Measurements from ENCODE around the gene ADD2.
A peak's percentile ranks its signal among the peaks of the same experiment; 100 is the strongest.

Gene ADD2

DNA sequence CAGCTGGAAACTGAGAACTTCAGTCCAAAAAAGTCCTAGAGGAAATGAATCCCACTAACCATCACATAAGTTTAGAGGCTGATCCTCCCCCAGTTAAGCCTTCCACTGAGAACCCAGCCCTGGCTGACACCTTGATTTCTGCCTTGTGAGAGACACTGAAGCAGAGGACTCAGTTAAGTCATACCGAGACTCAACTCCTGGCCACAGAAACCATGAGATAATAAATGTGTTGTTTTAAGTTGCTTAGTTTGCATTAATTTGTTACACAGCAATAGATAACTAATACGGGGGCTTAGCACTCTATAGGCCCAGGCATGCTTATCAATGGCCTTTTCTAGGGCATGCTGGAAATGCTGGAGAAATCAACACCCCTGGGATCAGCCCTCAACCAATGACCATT, 3.4 kb upstream of the ADD2 start:
- no CpG with 5 or more reads among the region's 2 CpGs for WGBS, 2 donors (ENCODE audit: extremely low coverage in 2 of 2, insufficient read length in 2 of 2, insufficient replicate concordance in 1 of 2)
- Histone ChIP-seq H3K14ac (ENCODE audit: low read length) (no peak overlapping the region), H2BK12ac (ENCODE audit: low read length) (no peak overlapping the region), H3K27ac (replicated peaks; ENCODE audit: low read length) (no peak overlapping the region), H3K79me1 (ENCODE audit: low read depth, low read length) (peaks cover 3% of the 10 kb centered on the region), H3K18ac (ENCODE audit: low read length) (no peak overlapping the region), H3K23ac (ENCODE audit: low read depth, low read length, poor library complexity) (no peak overlapping the region), H4K8ac (ENCODE audit: low read depth, low read length) (no peak overlapping the region), H3K4me2 (ENCODE audit: insufficient read depth, low read length, poor library complexity, severe bottlenecking) (no peak overlapping the region), H3K9me3 (replicated peaks in 1 of 2; ENCODE audit: control insufficient read depth in 2 of 2, insufficient read depth in 1 of 2, low read depth in 1 of 2, low read length in 2 of 2) (no peaks in the 10 kb centered on the region), H2AFZ (ENCODE audit: low read length) (no peak overlapping the region), H3K36me3 (replicated peaks in 1 of 2; ENCODE audit: control insufficient read depth in 2 of 2, insufficient read depth in 2 of 2, low read length in 2 of 2) (no peaks in the 10 kb centered on the region), H2AK5ac (ENCODE audit: low read depth, low read length) (no peak overlapping the region), H3K9ac (ENCODE audit: low read depth, low read length, poor library complexity) (no peak overlapping the region), H3K27me3 (ENCODE audit: control insufficient read depth in 3 of 3, insufficient read depth in 3 of 3, low read depth in 1 of 3, low read length in 3 of 3) (peaks cover 0 to 45% (median 0%) of the 10 kb centered on the region in 3 experiments), H2BK5ac (ENCODE audit: low read length) (no peak overlapping the region), H3K4me3 (ENCODE audit: low read length in 2 of 2) (no peak overlapping the region), H3K4ac (ENCODE audit: low read length) (no peak overlapping the region), H2BK15ac (ENCODE audit: low read length) (no peak overlapping the region), H3K4me1 (ENCODE audit: control insufficient read depth in 2 of 2, insufficient read depth in 1 of 2, low read depth in 1 of 2, low read length in 2 of 2) (peaks cover 0 to 14% of the 10 kb centered on the region in 2 donors), H4K91ac (ENCODE audit: low read depth, low read length, poor library complexity) (no peak overlapping the region), H2BK120ac (ENCODE audit: low read depth, low read length) (no peak overlapping the region)
- DNase-seq (ENCODE audit: low spot score) = no peak

DNA sequence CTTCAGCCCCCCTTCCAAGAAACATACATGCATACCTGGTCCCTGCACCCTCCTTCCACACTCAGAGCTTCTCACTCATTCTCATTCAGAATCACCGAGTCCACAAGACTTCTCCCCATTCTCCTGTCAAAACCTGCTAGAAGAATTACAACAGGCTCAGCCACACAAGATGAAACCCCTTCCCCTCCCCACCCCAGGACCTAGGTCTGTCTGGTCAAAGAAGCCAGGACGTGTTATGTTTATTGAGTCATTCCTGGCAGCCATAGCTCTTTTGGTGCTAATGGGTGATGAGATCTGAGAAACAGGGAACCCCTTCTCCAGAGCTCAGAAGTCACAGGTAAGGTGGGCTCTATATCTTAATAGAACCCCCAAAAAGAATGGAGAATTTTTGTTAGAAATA, 1.4 kb upstream of the ADD2 start:
- Histone ChIP-seq H3K18ac (ENCODE audit: low read length) (no peak overlapping the region), H2BK5ac (ENCODE audit: low read length) (no peak overlapping the region), H3K36me3 (replicated peaks in 1 of 2; ENCODE audit: control insufficient read depth in 2 of 2, insufficient read depth in 2 of 2, low read length in 2 of 2) (no peaks in the 10 kb centered on the region), H3K4me1 (ENCODE audit: control insufficient read depth in 2 of 2, insufficient read depth in 1 of 2, low read depth in 1 of 2, low read length in 2 of 2) (peaks cover 0 to 14% of the 10 kb centered on the region in 2 donors), H3K27ac (replicated peaks; ENCODE audit: low read length) (no peak overlapping the region), H2AK5ac (ENCODE audit: low read depth, low read length) (no peak overlapping the region), H2BK15ac (ENCODE audit: low read length) (no peak overlapping the region), H2AFZ (ENCODE audit: low read length) (no peak overlapping the region), H2BK120ac (ENCODE audit: low read depth, low read length) (no peak overlapping the region), H4K8ac (ENCODE audit: low read depth, low read length) (no peak overlapping the region), H3K23ac (ENCODE audit: low read depth, low read length, poor library complexity) (no peak overlapping the region), H3K14ac (ENCODE audit: low read length) (no peak overlapping the region), H3K9ac (ENCODE audit: low read depth, low read length, poor library complexity) (no peak overlapping the region), H2BK12ac (ENCODE audit: low read length) (no peak overlapping the region), H3K4me3 (ENCODE audit: low read length in 2 of 2) (no peak overlapping the region), H3K79me1 (ENCODE audit: low read depth, low read length) (peaks cover 3% of the 10 kb centered on the region), H4K91ac (ENCODE audit: low read depth, low read length, poor library complexity) (no peak overlapping the region), H3K4me2 (ENCODE audit: insufficient read depth, low read length, poor library complexity, severe bottlenecking) (no peak overlapping the region), H3K27me3 (ENCODE audit: control insufficient read depth in 3 of 3, insufficient read depth in 3 of 3, low read depth in 1 of 3, low read length in 3 of 3) (peaks cover 0 to 29% (median 0%) of the 10 kb centered on the region in 3 experiments), H3K9me3 (replicated peaks in 1 of 2; ENCODE audit: control insufficient read depth in 2 of 2, insufficient read depth in 1 of 2, low read depth in 1 of 2, low read length in 2 of 2) (no peaks in the 10 kb centered on the region), H3K4ac (ENCODE audit: low read length) (no peak overlapping the region)
- DNase-seq (ENCODE audit: low spot score) = no peak
- WGBS, 2 donors (ENCODE audit: extremely low coverage in 2 of 2, insufficient read length in 2 of 2, insufficient replicate concordance in 1 of 2) = no CpG with 5 or more reads among the region's 2 CpGs

DNA sequence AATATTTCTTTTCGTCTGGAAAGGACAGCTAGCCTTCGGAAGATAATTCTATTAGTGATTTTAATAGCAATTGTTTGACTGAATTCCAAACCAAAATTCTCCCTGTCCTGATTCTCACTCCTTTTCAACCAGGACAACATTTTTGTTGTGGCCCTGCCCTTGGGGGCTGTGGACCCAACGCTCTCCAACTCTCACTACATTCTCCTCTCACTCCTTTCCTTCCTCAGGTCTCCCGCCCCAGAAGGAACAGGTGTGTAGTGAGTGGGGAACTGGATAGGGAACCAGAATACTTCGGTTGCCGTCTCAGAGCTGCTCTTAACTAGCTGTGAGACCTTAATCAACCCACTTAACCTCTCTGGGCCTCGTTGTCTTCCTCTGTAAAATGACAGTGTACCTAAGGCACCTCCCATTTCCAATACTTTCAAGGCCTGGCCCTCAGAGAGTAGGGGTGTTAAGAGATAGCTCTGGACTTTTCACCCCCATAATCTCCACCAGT, 638 bp upstream of the ADD2 start:
- Histone ChIP-seq H2BK12ac (ENCODE audit: low read length) (no peak overlapping the region), H2BK15ac (ENCODE audit: low read length) (no peak overlapping the region), H2AK5ac (ENCODE audit: low read depth, low read length) (no peak overlapping the region), H3K79me1 (ENCODE audit: low read depth, low read length) (peaks cover 3% of the 10 kb centered on the region), H3K9ac (ENCODE audit: low read depth, low read length, poor library complexity) (no peak overlapping the region), H3K27ac (replicated peaks; ENCODE audit: low read length) (no peak overlapping the region), H3K18ac (ENCODE audit: low read length) (no peak overlapping the region), H3K23ac (ENCODE audit: low read depth, low read length, poor library complexity) (no peak overlapping the region), H3K4ac (ENCODE audit: low read length) (no peak overlapping the region), H3K27me3 (ENCODE audit: control insufficient read depth in 3 of 3, insufficient read depth in 3 of 3, low read depth in 1 of 3, low read length in 3 of 3) (peaks cover 0 to 22% (median 0%) of the 10 kb centered on the region in 3 experiments), H3K9me3 (replicated peaks in 1 of 2; ENCODE audit: control insufficient read depth in 2 of 2, insufficient read depth in 1 of 2, low read depth in 1 of 2, low read length in 2 of 2) (no peaks in the 10 kb centered on the region), H3K4me1 (ENCODE audit: control insufficient read depth in 2 of 2, insufficient read depth in 1 of 2, low read depth in 1 of 2, low read length in 2 of 2) (peaks cover 0 to 14% of the 10 kb centered on the region in 2 donors), H3K14ac (ENCODE audit: low read length) (no peak overlapping the region), H2BK5ac (ENCODE audit: low read length) (no peak overlapping the region), H4K8ac (ENCODE audit: low read depth, low read length) (no peak overlapping the region), H3K4me3 (ENCODE audit: low read length in 2 of 2) (no peak overlapping the region), H2AFZ (ENCODE audit: low read length) (peak overlapping the region; percentile 96), H3K4me2 (ENCODE audit: insufficient read depth, low read length, poor library complexity, severe bottlenecking) (peak overlapping the region; percentile 3), H4K91ac (ENCODE audit: low read depth, low read length, poor library complexity) (no peak overlapping the region), H3K36me3 (replicated peaks in 1 of 2; ENCODE audit: control insufficient read depth in 2 of 2, insufficient read depth in 2 of 2, low read length in 2 of 2) (no peaks in the 10 kb centered on the region), H2BK120ac (ENCODE audit: low read depth, low read length) (no peak overlapping the region)
- no CpG with 5 or more reads among the region's 7 CpGs for WGBS, 2 donors (ENCODE audit: extremely low coverage in 2 of 2, insufficient read length in 2 of 2, insufficient replicate concordance in 1 of 2)
- no peak for DNase-seq (ENCODE audit: low spot score)

DNA sequence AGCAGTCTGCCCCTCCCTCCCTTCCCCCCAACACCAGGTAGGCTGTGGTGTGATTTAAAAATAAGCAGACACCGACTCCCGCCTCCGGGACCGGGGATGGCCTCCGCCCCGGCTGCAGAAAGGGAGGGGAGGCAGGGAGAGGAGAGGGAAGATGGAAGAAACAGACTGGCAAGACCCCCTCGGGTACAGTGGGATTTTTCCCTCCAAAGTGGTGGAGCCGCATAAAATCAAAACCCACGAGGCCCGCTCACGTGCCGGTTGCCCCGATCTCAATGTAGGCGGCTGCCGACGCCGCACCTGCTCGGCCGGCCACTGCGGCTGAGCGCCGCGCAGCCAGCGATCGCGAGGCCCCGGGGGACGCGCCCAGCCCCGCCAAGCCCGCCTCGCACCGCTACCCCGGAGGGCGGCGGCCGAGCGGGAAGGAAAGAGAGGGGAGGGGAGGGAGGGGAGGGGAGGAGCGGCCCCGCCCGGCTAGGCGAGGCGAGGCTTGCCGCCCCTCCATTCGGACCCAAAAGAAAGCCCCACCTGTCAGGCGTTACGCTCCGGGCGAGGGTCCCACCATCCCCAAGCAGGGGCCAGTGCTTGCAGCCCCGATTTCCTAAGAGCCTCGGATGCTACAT, 811 bp downstream of the ADD2 start:
- H3K14ac ChIP-seq (ENCODE audit: low read length) = peak overlapping the region; percentile 31
- H3K23ac ChIP-seq (ENCODE audit: low read depth, low read length, poor library complexity) = peak overlapping the region; percentile 73
- H3K4me3 ChIP-seq (ENCODE audit: low read length in 2 of 2) = peak overlapping the region; percentile 82 to 91
- H3K4me2 ChIP-seq (ENCODE audit: insufficient read depth, low read length, poor library complexity, severe bottlenecking) = peak overlapping the region; percentile 91
- H2AK5ac ChIP-seq (ENCODE audit: low read depth, low read length) = peak overlapping the region; percentile 7
- H2BK5ac ChIP-seq (ENCODE audit: low read length) = peak overlapping the region; percentile 85
- peak overlapping the region; percentile 54 for H2BK120ac ChIP-seq (ENCODE audit: low read depth, low read length)
- H3K4ac ChIP-seq (ENCODE audit: low read length) = no peak overlapping the region
- peak overlapping the region; percentile 91 for H3K9ac ChIP-seq (ENCODE audit: low read depth, low read length, poor library complexity)
- H3K27ac ChIP-seq (replicated peaks; ENCODE audit: low read length) = peak overlapping the region; percentile 54
- H3K18ac ChIP-seq (ENCODE audit: low read length) = peak overlapping the region; percentile 94
- peak overlapping the region; percentile 96 for H2AFZ ChIP-seq (ENCODE audit: low read length)
- H2BK12ac ChIP-seq (ENCODE audit: low read length) = peak overlapping the region; percentile 54
- peaks cover 0 to 12% (median 0%) of the 10 kb centered on the region in 3 experiments for H3K27me3 ChIP-seq (ENCODE audit: control insufficient read depth in 3 of 3, insufficient read depth in 3 of 3, low read depth in 1 of 3, low read length in 3 of 3)
- no peak for DNase-seq (ENCODE audit: low spot score)
- H3K4me1 ChIP-seq (ENCODE audit: control insufficient read depth in 2 of 2, insufficient read depth in 1 of 2, low read depth in 1 of 2, low read length in 2 of 2) = peaks cover 0 to 14% of the 10 kb centered on the region in 2 donors
- no CpG with 5 or more reads among the region's 51 CpGs for WGBS, 2 donors (ENCODE audit: extremely low coverage in 2 of 2, insufficient read length in 2 of 2, insufficient replicate concordance in 1 of 2)
- no peak overlapping the region for H4K91ac ChIP-seq (ENCODE audit: low read depth, low read length, poor library complexity)
- no peaks in the 10 kb centered on the region for H3K36me3 ChIP-seq (replicated peaks in 1 of 2; ENCODE audit: control insufficient read depth in 2 of 2, insufficient read depth in 2 of 2, low read length in 2 of 2)
- no peaks in the 10 kb centered on the region for H3K9me3 ChIP-seq (replicated peaks in 1 of 2; ENCODE audit: control insufficient read depth in 2 of 2, insufficient read depth in 1 of 2, low read depth in 1 of 2, low read length in 2 of 2)
- peaks cover 3% of the 10 kb centered on the region for H3K79me1 ChIP-seq (ENCODE audit: low read depth, low read length)
- H2BK15ac ChIP-seq (ENCODE audit: low read length) = peak overlapping the region; percentile 45
- no peak overlapping the region for H4K8ac ChIP-seq (ENCODE audit: low read depth, low read length)

Data from neuronal stem cell (in vitro differentiated cells).